CD14-positive monocyte (primary cell): Measurements from ENCODE around the gene CTNNBL1. TPM values are rescaled to one million over a fixed set of nuclear protein-coding genes. Genes with fewer than 3 reads are reported as not detected.

Experiments
- DNase-seq, 3 donors: peaks; one replicate each; pipeline ENCODE4 v3.0.0-alpha.2; 2011 to 2022
- H2AFZ ChIP-seq: 2 replicates; pipeline ENCODE4 v1.6.0; 2012; ENCODE audit warnings: mild to moderate bottlenecking, low read depth, low read length, inconsistent platforms; ENCODE audit not compliant: insufficient read depth, poor library complexity, severe bottlenecking
- H3K27ac ChIP-seq, 2 donors: 1 replicate in 1 of 2; 2 replicates in 1 of 2; pipeline ENCODE4 v1.5.1; 2012 to 2013; ENCODE audit warnings: low read length in 2 of 2, control low read depth in 1 of 2, inconsistent platforms in 1 of 2, low read depth in 1 of 2, mild to moderate bottlenecking in 1 of 2
- H3K27me3 ChIP-seq, 2 donors: one replicate each; pipeline versions ENCODE4 v1.6.0 to v1.6.1; 2011 to 2013; ENCODE audit warnings: low read length in 2 of 2; ENCODE audit not compliant: control insufficient read depth in 2 of 2, insufficient read depth in 2 of 2
- H3K36me3 ChIP-seq, 2 donors: replicated peaks in 1 of 2; 1 replicate in 1 of 2; 2 replicates in 1 of 2; pipeline versions ENCODE4 v1.5.1 to v1.6.1; 2012 to 2013; ENCODE audit warnings: low read length in 2 of 2, control low read depth in 1 of 2, inconsistent platforms in 1 of 2, mild to moderate bottlenecking in 1 of 2; ENCODE audit not compliant: insufficient read depth in 2 of 2, control insufficient read depth in 1 of 2
- H3K4me1 ChIP-seq, 2 donors: 1 replicate in 1 of 2; 2 replicates in 1 of 2; pipeline versions ENCODE4 v1.5.1 to v1.6.1; 2012 to 2013; ENCODE audit warnings: low read length in 2 of 2, control low read depth in 1 of 2, inconsistent platforms in 1 of 2, mild to moderate bottlenecking in 1 of 2, moderate library complexity in 1 of 2; ENCODE audit not compliant: insufficient read depth in 2 of 2, control insufficient read depth in 1 of 2
- H3K4me2 ChIP-seq: replicated peaks from 2 replicates; pipeline ENCODE3; 2012; ENCODE audit warnings: low read length, moderate library complexity, mild to moderate bottlenecking; ENCODE audit not compliant: poor library complexity, severe bottlenecking; ENCODE audit errors: extremely low read depth
- H3K4me3 ChIP-seq, 3 experiments: fragments of 200-600 bp in 1 of 3; sonication (generic) in 1 of 3; replicated peaks in 1 of 3; 1 replicate in 2 of 3; 2 replicates in 1 of 3; pipeline ENCODE4 v1.5.1; 2011 to 2013; ENCODE audit warnings: low read length in 3 of 3, mild to moderate bottlenecking in 3 of 3, control low read depth in 2 of 3, low read depth in 2 of 3, inconsistent platforms in 1 of 3, moderate library complexity in 1 of 3
- H3K79me2 ChIP-seq: 2 replicates; pipeline ENCODE4 v1.6.0; 2012; ENCODE audit warnings: mild to moderate bottlenecking, control low read depth, inconsistent platforms, low read length, moderate library complexity; ENCODE audit not compliant: insufficient read depth
- H3K9ac ChIP-seq: 2 replicates; pipeline ENCODE4 v1.6.0; 2017; ENCODE audit warnings: low read length, mild to moderate bottlenecking; ENCODE audit not compliant: insufficient read depth, poor library complexity, severe bottlenecking
- H3K9me3 ChIP-seq, 2 donors: replicated peaks in 1 of 2; 1 replicate in 1 of 2; 2 replicates in 1 of 2; pipeline versions ENCODE4 v1.5.1 to v1.6.1; 2012 to 2013; ENCODE audit warnings: low read length in 2 of 2, control low read depth in 1 of 2; ENCODE audit not compliant: control insufficient read depth in 1 of 2, insufficient read depth in 1 of 2
- H4K20me1 ChIP-seq: 2 replicates; pipeline ENCODE4 v1.6.0; 2012; ENCODE audit warnings: mild to moderate bottlenecking, low read length, control low read depth, moderate library complexity; ENCODE audit not compliant: insufficient read depth
- H3K27ac Mint-ChIP-seq, 7 donors: one replicate each; pipeline ENCODE4 v1.8.0; 2020; ENCODE audit warnings: mild to moderate bottlenecking in 7 of 7, mixed read lengths in 7 of 7, moderate library complexity in 6 of 7, inconsistent platforms in 2 of 7
- H3K27me3 Mint-ChIP-seq, 3 donors: one replicate each; pipeline ENCODE4 v1.8.0; 2021 to 2022; ENCODE audit warnings: low read depth in 3 of 3, mild to moderate bottlenecking in 3 of 3, mixed read lengths in 3 of 3, moderate library complexity in 3 of 3, inconsistent platforms in 1 of 3
- H3K36me3 Mint-ChIP-seq, 2 donors: one replicate each; pipeline ENCODE4 v1.8.0; 2020; ENCODE audit warnings: mixed read lengths in 2 of 2, inconsistent platforms in 1 of 2, mild to moderate bottlenecking in 1 of 2
- H3K4me1 Mint-ChIP-seq: one replicate; pipeline ENCODE4 v1.8.0; 2020; ENCODE audit warnings: mild to moderate bottlenecking, mixed read lengths
- H3K4me3 Mint-ChIP-seq, 2 donors: one replicate each; pipeline ENCODE4 v1.8.0; 2020; ENCODE audit warnings: mild to moderate bottlenecking in 2 of 2, mixed read lengths in 2 of 2, moderate library complexity in 1 of 2
- H3K9me3 Mint-ChIP-seq, 7 donors: one replicate each; pipeline ENCODE4 v1.8.0; 2020 to 2022; ENCODE audit warnings: mixed read lengths in 7 of 7, mild to moderate bottlenecking in 6 of 7, moderate library complexity in 6 of 7, inconsistent platforms in 2 of 7
- WGBS: methylation state at CpG from one replicate; pipeline ENCODE4 v1.1.5; 2013; ENCODE audit warnings: missing lambda C conversion rate; ENCODE audit not compliant: insufficient coverage; 5-methylcytosine and 5-hydroxymethylcytosine counted together
- intact Hi-C, 2 donors: fragments of 100-400 bp; cut with micrococcal nuclease; formaldehyde crosslinking; loops; one replicate each; pipeline versions ENCODE4 v1.15.0 to v1.15.1; 2023
- polyA plus RNA-seq, 3 donors: library from polyadenylated mRNA; depleted of rRNA in 1 of 3; unstranded in 2 of 3; stranded (reverse) in 1 of 3; fragments of 300-500 nt in 2 of 3; fragments of >200 nt in 1 of 3; fragmentation: Illumina TruSeq in 2 of 3; gene quantifications; 1 replicate in 2 of 3; 2 replicates in 1 of 3; pipeline ENCODE4 v1.2.3, GENCODE V29; 2012 to 2021
- TF ChIP-seq, protein P1 (sequence below): fragments of 200-600 bp; IDR thresholded peaks from one replicate; pipeline ENCODE4 v1.8.0; 2022; ENCODE audit warnings: antibody characterized with exemption, mild to moderate bottlenecking

CTNNBL1 gene
- polyA plus RNA-seq, 3 donors = 35.5 to 83.2 (median 77.3) TPM

DNA sequence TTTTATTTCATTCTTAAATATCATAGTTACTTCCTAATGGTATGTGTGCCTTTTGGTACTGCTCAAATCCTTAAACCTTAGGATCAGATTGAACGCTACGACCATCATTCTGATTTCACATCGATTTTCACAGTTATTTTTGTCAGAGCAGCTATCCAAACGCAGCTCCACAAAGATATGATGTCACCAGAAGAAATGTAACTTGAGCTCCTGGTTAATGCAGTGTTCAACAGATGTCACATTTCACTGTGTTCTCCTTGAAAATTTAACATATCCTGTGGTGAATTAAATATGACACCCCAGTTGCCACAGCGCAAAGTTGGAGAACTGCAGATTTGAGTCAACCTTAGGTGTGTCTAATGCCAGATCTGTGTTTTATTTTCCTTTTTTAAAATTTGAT is 81.4 kb downstream of the CTNNBL1 start:
- Histone ChIP-seq H3K9ac (no peak overlapping the region), H4K20me1 (no peaks in the 10 kb centered on the region), H3K9me3 (no peaks in the 10 kb centered on the region), H3K79me2 (no peaks in the 10 kb centered on the region), H3K27me3 (no peaks in the 10 kb centered on the region), H3K4me1 (no peaks in the 10 kb centered on the region), H3K4me2 (no peak overlapping the region), H3K27ac (no peak overlapping the region), H3K4me3 (no peak overlapping the region), H3K36me3 (peaks cover 51 to 97% of the 10 kb centered on the region in 2 donors), H2AFZ (no peak overlapping the region)
- H3K27ac Mint-ChIP-seq = no peak overlapping the region
- H3K9me3 Mint-ChIP-seq = peaks cover 0 to 1% (median 0%) of the 10 kb centered on the region in 7 donors
- H3K27me3 Mint-ChIP-seq = no peaks in the 10 kb centered on the region
- TF ChIP-seq, protein P1, sequence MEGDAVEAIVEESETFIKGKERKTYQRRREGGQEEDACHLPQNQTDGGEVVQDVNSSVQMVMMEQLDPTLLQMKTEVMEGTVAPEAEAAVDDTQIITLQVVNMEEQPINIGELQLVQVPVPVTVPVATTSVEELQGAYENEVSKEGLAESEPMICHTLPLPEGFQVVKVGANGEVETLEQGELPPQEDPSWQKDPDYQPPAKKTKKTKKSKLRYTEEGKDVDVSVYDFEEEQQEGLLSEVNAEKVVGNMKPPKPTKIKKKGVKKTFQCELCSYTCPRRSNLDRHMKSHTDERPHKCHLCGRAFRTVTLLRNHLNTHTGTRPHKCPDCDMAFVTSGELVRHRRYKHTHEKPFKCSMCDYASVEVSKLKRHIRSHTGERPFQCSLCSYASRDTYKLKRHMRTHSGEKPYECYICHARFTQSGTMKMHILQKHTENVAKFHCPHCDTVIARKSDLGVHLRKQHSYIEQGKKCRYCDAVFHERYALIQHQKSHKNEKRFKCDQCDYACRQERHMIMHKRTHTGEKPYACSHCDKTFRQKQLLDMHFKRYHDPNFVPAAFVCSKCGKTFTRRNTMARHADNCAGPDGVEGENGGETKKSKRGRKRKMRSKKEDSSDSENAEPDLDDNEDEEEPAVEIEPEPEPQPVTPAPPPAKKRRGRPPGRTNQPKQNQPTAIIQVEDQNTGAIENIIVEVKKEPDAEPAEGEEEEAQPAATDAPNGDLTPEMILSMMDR = no peak
- intact Hi-C loops = no loop called here
- peaks cover 71 to 75% of the 10 kb centered on the region in 2 donors for H3K36me3 Mint-ChIP-seq
- H3K4me3 Mint-ChIP-seq = no peak overlapping the region
- no peak for DNase-seq
- peaks cover 5% of the 10 kb centered on the region for H3K4me1 Mint-ChIP-seq
- 98% methylated on average over 4 of the region's 5 CpGs for WGBS

DNA sequence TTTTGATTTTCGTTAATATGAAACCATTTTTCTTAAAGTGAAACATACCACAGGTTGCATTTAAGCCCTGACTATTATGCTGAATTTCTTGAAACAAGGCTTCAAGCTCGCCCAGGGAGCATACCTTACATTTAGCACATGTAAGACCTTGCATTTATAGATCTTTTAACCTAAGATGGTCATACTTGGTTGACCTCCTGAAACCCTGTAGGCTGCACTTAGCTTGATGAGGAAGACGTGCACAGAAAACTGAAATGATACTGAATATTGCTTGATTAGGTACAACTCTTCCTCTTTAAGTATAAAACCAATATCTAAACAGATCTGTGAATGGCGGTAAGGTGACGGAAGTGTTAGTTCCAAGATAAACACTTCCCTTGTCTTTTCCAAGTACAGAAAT is 82.2 kb downstream of the CTNNBL1 start:
- TF ChIP-seq, protein P1 = no peak
- Mint-ChIP-seq H3K27ac (no peak overlapping the region), H3K9me3 (peaks cover 0 to 1% (median 0%) of the 10 kb centered on the region in 7 donors), H3K36me3 (peaks cover 68 to 69% of the 10 kb centered on the region in 2 donors), H3K4me1 (peaks cover 5% of the 10 kb centered on the region), H3K4me3 (no peak overlapping the region), H3K27me3 (no peaks in the 10 kb centered on the region)
- H3K9ac ChIP-seq = no peak overlapping the region
- 80% methylated on average over 1 of the region's 5 CpGs for WGBS
- H3K4me1 ChIP-seq = no peaks in the 10 kb centered on the region
- H3K36me3 ChIP-seq = peaks cover 52 to 97% of the 10 kb centered on the region in 2 donors
- no peaks in the 10 kb centered on the region for H3K27me3 ChIP-seq
- no peak overlapping the region for H3K4me3 ChIP-seq
- no peak overlapping the region for H3K27ac ChIP-seq
- no peak overlapping the region for H2AFZ ChIP-seq
- H3K79me2 ChIP-seq = no peaks in the 10 kb centered on the region
- DNase-seq = no peak
- no peaks in the 10 kb centered on the region for H4K20me1 ChIP-seq
- intact Hi-C loops = no loop called here
- H3K9me3 ChIP-seq = no peaks in the 10 kb centered on the region
- H3K4me2 ChIP-seq = no peak overlapping the region
